K562 (cell line): ENCODE measurements around the gene SPAG9. TPM values are rescaled to one million over a fixed set of nuclear protein-coding genes. Genes with fewer than 3 reads are reported as not detected.

ENCODE experiments used
- HNRNPK ChIP-seq: fragments of 200-400 bp; formaldehyde crosslinking; IDR thresholded peaks from one replicate; pipeline ENCODE4 v1.6.1; 2018; ENCODE audit warnings: mild to moderate bottlenecking, low read depth, low read length; ENCODE audit not compliant: poor library complexity, severe bottlenecking
- HNRNPL ChIP-seq: fragments of 200-400 bp; formaldehyde crosslinking; IDR thresholded peaks from 2 replicates; pipeline ENCODE4 v1.6.1; 2017; ENCODE audit warnings: low read depth, mild to moderate bottlenecking, low read length
- HOXB6 ChIP-seq: fragments of 250-450 bp; sonication (Bioruptor Pico); IDR thresholded peaks from 2 replicates; pipeline ENCODE4 v1.5.1; 2022; ENCODE audit warnings: mild to moderate bottlenecking, borderline replicate concordance
- KHSRP ChIP-seq: fragments of 450-650 bp; IDR thresholded peaks from 2 replicates; pipeline ENCODE4 v1.6.1; 2017
- RNF2 ChIP-seq: sonication (generic); IDR thresholded peaks from 2 replicates; pipeline ENCODE4 v1.6.1; 2016
- SIN3A ChIP-seq, 2 experiments: fragments of 150-350 bp in 1 of 2; IDR thresholded peaks; 2 replicates each; pipeline ENCODE4 v1.6.1; 2011 to 2016; ENCODE audit warnings: borderline replicate concordance in 2 of 2, low read depth in 2 of 2, low read length in 2 of 2, mild to moderate bottlenecking in 2 of 2, moderate library complexity in 2 of 2; ENCODE audit not compliant: control insufficient read depth in 1 of 2
- SRSF9 ChIP-seq: fragments of 200-400 bp; formaldehyde crosslinking; IDR thresholded peaks from 2 replicates; pipeline ENCODE4 v1.6.1; 2017; ENCODE audit warnings: low read depth, low read length, borderline replicate concordance
- TAF1 ChIP-seq: IDR thresholded peaks from 2 replicates; pipeline ENCODE4 v1.6.1; 2011; ENCODE audit warnings: mild to moderate bottlenecking, low read length, moderate library complexity; ENCODE audit not compliant: insufficient read depth, control insufficient read depth, severe bottlenecking; ENCODE audit errors: extremely low read depth
- TBP ChIP-seq: optimal IDR thresholded peaks from 2 replicates; pipeline ENCODE3; 2011; ENCODE audit warnings: low read depth, low read length, improper control_type of control experiment
- polyA plus RNA-seq, 8 experiments: library from polyadenylated mRNA; depleted of rRNA in 4 of 8; stranded (reverse) in 5 of 8; unstranded in 3 of 8; fragments of >200 nt; fragmentation: Nextera tagmentation in 2 of 8; fragmentation: Illumina TruSeq in 1 of 8; extraction: Ambion mirVana in 2 of 8; extraction: Trizol in 1 of 8; gene quantifications; 2 replicates each; pipeline versions ENCODE4 v1.2.1 to v1.2.3, GENCODE V29; 2011 to 2014; ENCODE audit warnings: inconsistent platforms in 1 of 8, missing spikeins in 1 of 8
- total RNA-seq, 7 experiments: library from RNA; depleted of rRNA in 6 of 7; stranded (reverse); fragments of >200 nt in 6 of 7; fragmentation: Illumina TruSeq in 2 of 7; extraction: Trizol in 2 of 7; gene quantifications; 2 replicates each; pipeline versions ENCODE4 v1.2.1 to v1.2.3, GENCODE V29; 2011 to 2021; ENCODE audit warnings: low replicate concordance in 1 of 7
- TF ChIP-seq, protein P1 (sequence below): fragments of 450-650 bp; IDR thresholded peaks from 2 replicates; pipeline ENCODE4 v1.6.1; 2017; ENCODE audit warnings: antibody characterized with exemption
- TF ChIP-seq, protein P2 (sequence below): sonication (generic); formaldehyde crosslinking; IDR thresholded peaks from 2 replicates; pipeline ENCODE4 v1.8.0; 2023; ENCODE audit warnings: missing genetic modification reagents, mild to moderate bottlenecking, borderline replicate concordance
- TF ChIP-seq, protein P3 (sequence below): sonication (generic); formaldehyde crosslinking; IDR thresholded peaks from 2 replicates; pipeline ENCODE4 v1.8.0; 2022; ENCODE audit warnings: mild to moderate bottlenecking, missing genetic modification reagents

The SPAG9 gene
- total and polyA plus RNA-seq, 9 of the 15 experiments (the other 6 are each of a cell fraction or from before 2014, with no cell fraction given): 12.2 to 99.2 (median 58.2) TPM

GRCh38 chr17:51166987-51167931, 46.6 kb upstream of the SPAG9 start (continued):
- TF ChIP-seq, protein P1, sequence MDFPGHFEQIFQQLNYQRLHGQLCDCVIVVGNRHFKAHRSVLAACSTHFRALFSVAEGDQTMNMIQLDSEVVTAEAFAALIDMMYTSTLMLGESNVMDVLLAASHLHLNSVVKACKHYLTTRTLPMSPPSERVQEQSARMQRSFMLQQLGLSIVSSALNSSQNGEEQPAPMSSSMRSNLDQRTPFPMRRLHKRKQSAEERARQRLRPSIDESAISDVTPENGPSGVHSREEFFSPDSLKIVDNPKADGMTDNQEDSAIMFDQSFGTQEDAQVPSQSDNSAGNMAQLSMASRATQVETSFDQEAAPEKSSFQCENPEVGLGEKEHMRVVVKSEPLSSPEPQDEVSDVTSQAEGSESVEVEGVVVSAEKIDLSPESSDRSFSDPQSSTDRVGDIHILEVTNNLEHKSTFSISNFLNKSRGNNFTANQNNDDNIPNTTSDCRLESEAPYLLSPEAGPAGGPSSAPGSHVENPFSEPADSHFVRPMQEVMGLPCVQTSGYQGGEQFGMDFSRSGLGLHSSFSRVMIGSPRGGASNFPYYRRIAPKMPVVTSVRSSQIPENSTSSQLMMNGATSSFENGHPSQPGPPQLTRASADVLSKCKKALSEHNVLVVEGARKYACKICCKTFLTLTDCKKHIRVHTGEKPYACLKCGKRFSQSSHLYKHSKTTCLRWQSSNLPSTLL: no peak
- peak in 1 of 2 experiments; percentile 43; a peak in 1 of 4 replicates for TF ChIP-seq SIN3A (IDR thresholded peaks at IDR 0.05; ENCODE audit: borderline replicate concordance in 2 of 2, control insufficient read depth in 1 of 2, low read depth in 2 of 2, low read length in 2 of 2)
- no peak for TF ChIP-seq RNF2
- no peak for TF ChIP-seq TAF1
- TF ChIP-seq, protein P2, sequence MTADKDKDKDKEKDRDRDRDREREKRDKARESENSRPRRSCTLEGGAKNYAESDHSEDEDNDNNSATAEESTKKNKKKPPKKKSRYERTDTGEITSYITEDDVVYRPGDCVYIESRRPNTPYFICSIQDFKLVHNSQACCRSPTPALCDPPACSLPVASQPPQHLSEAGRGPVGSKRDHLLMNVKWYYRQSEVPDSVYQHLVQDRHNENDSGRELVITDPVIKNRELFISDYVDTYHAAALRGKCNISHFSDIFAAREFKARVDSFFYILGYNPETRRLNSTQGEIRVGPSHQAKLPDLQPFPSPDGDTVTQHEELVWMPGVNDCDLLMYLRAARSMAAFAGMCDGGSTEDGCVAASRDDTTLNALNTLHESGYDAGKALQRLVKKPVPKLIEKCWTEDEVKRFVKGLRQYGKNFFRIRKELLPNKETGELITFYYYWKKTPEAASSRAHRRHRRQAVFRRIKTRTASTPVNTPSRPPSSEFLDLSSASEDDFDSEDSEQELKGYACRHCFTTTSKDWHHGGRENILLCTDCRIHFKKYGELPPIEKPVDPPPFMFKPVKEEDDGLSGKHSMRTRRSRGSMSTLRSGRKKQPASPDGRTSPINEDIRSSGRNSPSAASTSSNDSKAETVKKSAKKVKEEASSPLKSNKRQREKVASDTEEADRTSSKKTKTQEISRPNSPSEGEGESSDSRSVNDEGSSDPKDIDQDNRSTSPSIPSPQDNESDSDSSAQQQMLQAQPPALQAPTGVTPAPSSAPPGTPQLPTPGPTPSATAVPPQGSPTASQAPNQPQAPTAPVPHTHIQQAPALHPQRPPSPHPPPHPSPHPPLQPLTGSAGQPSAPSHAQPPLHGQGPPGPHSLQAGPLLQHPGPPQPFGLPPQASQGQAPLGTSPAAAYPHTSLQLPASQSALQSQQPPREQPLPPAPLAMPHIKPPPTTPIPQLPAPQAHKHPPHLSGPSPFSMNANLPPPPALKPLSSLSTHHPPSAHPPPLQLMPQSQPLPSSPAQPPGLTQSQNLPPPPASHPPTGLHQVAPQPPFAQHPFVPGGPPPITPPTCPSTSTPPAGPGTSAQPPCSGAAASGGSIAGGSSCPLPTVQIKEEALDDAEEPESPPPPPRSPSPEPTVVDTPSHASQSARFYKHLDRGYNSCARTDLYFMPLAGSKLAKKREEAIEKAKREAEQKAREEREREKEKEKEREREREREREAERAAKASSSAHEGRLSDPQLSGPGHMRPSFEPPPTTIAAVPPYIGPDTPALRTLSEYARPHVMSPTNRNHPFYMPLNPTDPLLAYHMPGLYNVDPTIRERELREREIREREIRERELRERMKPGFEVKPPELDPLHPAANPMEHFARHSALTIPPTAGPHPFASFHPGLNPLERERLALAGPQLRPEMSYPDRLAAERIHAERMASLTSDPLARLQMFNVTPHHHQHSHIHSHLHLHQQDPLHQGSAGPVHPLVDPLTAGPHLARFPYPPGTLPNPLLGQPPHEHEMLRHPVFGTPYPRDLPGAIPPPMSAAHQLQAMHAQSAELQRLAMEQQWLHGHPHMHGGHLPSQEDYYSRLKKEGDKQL (CRISPR knock-in tag): no peak
- TF ChIP-seq TBP: peak; percentile 13
- TF ChIP-seq HNRNPL: no peak; the same call in 1 of the 2 replicates
- TF ChIP-seq KHSRP: no peak
- TF ChIP-seq, protein P3, sequence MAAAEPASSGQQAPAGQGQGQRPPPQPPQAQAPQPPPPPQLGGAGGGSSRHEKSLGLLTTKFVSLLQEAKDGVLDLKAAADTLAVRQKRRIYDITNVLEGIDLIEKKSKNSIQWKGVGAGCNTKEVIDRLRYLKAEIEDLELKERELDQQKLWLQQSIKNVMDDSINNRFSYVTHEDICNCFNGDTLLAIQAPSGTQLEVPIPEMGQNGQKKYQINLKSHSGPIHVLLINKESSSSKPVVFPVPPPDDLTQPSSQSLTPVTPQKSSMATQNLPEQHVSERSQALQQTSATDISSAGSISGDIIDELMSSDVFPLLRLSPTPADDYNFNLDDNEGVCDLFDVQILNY (CRISPR knock-in tag): no peak
- TF ChIP-seq HNRNPK: no peak
- TF ChIP-seq HOXB6 (CRISPR knock-in tag): no peak
- TF ChIP-seq SRSF9: no peak
